Left cardiac atrium (tissue), 4 donors: ENCODE measurements around the gene DSCAML1. TPM values are rescaled to one million over a fixed set of nuclear protein-coding genes. Genes with fewer than 3 reads are reported as not detected.

Experiments used
- ATAC-seq, 2 donors: fragments of 200-7000 bp; cut with Tn5 transposase; one replicate each; pipeline ENCODE4 v1.9.1; 2020; ENCODE audit warnings: mild to moderate bottlenecking in 2 of 2, moderate library complexity in 2 of 2
- DNase-seq: peaks from one replicate; pipeline ENCODE4 v3.0.0-alpha.2; 2020
- intact Hi-C, 2 donors: fragments of 100-400 bp; cut with DNase I; formaldehyde crosslinking; loops; one replicate each; pipeline versions ENCODE4 v1.14.1 to v1.15.1; 2022 to 2023
- total RNA-seq, 2 donors: library from RNA; stranded (reverse); fragmentation: NEBNext Ultra II Directional; extraction: Animal tissue kit (Norgen Biotek cat#: 25700); gene quantifications; one replicate each; pipeline ENCODE4 v1.2.1, GENCODE V29; 2021
- donor health status: DM: no; HTN: yes; CAD: no.
- donor health status: DM: no; HTN: yes; CAD: no; lungs with severe emphysema.
- donor health status: DM: yes; HTN: yes; CAD: no.
- donor health status: Dilated cardiomyopathy.

The DSCAML1 gene
- total RNA-seq, 2 donors from 2014 or later = 0.76 to 0.88 TPM

DNA sequence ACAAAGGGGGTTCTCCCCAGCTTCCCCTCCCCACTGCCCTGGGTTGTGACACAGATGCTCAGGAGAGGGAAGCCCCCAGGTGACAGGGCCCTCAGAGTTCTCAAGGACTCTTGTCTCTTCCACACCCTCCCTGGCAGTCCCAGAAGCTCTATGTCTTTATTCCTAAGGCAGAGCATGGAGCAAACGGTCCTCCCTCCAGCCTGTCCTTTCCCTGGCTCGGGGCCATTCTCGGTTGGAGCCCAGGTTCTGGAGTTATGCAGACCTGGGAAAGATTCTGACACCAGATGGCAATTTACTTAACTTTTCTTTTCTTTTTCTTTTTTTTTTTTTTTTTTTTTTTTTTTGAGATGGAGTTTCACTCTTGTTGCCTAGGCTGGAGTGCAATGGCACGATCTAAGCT, 282.8 kb downstream of the DSCAML1 start:
- DNase-seq (no peak), ATAC-seq (no peak)
- intact Hi-C loops = no loop called here

DNA sequence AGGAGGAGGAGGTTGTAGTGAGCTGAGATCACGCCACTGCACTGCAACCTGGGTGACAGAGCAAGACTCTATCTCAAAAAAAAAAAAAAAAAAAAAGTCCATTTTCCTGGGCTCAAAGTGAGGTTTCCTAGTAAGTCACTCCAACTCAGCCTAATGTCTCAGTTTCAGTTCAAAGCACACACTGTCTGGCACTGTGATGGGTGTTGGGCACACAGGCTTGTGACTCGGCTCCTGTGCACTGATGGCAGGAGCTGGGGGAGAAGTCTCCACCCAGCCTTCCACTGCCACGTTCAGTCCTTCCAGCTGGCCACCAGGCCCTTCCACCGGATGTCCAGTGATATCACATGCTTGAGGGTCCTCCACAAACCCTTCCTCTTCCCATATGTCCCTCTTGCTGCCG, 283.4 kb downstream of the DSCAML1 start:
- DNase-seq (no peak), ATAC-seq (no peak)
- intact Hi-C loops = no loop called here

DNA sequence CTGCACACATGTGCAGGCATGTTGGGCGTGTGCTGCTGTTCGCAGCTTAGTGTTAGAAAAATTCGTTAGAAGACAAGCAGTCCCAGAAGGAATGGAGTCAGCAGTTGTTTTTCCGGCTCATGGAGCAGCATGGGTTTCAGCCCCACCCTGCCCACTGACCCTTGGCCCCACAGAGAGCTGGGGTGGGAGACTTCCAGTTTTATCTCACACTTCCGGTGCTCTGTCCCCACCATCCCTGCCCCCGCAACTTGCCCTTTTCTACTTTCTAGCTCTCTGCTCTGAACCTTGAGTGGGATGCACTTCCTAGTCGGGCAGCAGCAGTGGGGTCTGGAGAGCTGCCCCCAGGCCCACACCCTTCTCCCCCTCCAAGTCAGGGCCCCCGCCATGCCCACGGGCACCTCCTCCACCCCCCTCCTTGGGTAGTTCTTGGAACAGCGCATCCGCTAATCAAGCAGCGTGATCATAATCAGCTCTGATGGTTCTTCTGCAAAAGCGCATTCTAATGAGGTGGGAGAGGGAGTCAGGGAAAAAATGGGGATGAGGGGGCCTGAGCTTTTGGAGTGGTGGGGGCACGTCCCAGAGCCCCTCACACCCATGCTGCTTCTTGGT, 285.0 kb downstream of the DSCAML1 start:
- DNase-seq (no peak), ATAC-seq (no peak)
- intact Hi-C loops = no loop called here

DNA sequence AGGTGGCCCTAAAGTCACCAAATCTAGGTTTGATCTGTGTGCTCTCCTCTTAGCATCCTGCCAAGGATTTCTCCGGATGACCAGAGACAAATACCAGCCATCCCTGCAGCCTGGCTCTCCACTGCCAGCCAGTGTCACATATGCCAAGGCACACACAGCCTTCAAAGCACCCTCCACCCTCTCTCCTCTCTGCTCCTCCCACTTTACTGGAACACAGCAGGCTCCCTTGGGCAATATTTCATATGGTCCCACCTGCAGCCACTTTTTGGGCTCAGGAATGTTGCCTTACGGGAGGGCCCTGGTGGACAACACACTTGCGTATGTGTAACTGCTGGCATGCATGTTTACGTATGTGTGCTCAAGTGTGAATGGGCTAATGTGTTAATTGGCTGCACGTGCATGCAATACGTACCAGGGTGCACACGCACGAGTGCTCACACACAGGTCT, 285.5 kb downstream of the DSCAML1 start:
- no peak for ATAC-seq
- intact Hi-C loops = no loop called here

DNA sequence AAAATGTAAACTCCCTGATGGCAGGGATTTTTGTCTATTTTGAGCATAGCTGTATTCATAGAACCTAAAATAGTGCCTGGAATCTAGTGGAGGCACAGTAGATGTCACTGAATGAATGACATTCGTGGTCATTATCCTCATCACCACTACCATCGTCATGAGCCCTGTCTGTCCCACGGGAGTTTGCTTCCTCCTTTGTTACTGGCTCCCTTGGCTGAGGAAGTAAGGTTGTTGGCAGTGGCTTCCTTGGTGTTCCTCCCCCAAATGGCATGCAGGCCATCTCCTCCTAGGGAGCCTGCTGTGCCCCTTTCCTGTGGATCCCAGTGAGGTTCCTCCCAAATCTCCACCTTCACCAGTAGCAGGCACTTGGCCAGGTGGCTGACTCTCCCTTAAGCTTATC, 286.4 kb downstream of the DSCAML1 start:
- intact Hi-C loops = no loop called here
- no peak for ATAC-seq

More for the DNA sequence above, 285.5 kb downstream of the DSCAML1 start:
- no peak for DNase-seq

DNA sequence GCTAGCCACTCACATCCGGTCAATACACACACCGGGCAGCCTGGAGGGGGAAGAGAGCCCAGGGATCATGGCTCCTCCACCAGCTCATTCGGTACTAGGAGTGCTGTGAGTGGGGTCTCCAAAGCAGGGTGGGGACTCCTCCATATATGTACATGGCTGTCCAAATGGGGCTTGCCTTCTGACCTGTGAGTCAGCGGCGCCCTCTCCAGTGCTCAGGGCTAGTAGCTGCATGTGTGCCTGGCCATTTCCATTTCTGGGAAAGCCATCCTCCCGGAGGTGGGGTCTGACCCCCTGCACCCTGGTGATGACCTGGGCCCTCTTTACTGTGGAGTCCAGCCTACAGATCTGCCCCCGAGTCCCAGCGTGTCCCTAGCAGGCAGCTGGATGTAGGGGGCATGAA, 287.5 kb downstream of the DSCAML1 start:
- ATAC-seq = no peak
- intact Hi-C loops = no loop called here

More for the DNA sequence above, 286.4 kb downstream of the DSCAML1 start:
- DNase-seq = no peak

DNA sequence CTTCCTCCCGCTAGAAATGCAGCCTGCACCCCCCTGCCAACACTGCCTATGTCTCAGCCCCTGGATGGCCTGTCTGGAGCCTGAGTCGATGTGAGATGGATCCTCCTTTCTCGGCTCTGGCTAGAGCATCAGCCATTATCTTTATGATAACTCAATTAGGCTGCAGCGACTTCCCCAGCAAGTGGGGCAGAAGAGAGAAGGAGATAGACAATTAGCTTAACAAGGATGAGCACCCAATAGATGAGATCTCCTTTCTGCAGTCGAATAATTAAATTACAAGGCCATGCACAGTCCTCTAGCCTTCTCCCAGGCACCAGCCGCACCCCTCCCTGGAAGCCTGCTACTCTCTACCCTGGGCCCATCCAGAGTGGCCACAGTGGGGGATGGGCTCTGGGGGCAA, 290.0 kb downstream of the DSCAML1 start:
- no peak for ATAC-seq
- no peak for DNase-seq
- intact Hi-C loops = no loop called here

More for the DNA sequence above, 287.5 kb downstream of the DSCAML1 start:
- no peak for DNase-seq

DNA sequence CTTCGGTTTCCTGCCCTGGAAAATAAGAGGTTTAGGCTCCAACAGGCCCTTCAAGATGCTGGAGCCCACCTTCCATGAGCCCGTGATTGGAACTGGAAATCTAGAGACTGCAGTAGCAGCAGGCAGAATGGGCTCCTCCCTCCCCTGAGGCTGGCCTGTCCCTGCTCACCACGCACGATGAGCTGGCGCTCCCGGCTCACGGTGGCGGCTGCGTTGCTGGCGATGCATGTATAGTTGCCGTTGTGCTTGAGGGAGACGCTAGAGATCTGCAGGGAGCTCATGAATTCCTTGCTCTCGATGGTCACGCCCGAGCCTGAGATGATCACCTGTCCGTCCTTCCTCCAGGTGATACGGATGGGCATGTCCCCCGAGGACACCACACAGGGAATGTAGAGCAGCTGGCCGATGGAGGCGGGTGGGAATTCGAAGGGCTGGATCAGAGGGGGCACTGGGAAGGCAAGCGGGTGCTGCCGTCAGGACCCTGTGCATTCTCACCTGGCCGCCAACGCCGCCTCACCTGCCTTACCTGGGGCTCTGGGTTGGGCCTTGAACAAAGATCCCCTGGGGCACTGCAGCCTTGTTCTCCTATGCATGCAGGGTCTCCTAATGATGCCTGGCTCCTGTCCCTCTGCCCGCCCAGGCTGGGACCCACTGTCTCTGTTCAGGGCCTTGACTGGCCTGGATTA, 291.6 kb downstream of the DSCAML1 start:
- intact Hi-C loops = no loop called here
- no peak for DNase-seq
- no peak for ATAC-seq

DNA sequence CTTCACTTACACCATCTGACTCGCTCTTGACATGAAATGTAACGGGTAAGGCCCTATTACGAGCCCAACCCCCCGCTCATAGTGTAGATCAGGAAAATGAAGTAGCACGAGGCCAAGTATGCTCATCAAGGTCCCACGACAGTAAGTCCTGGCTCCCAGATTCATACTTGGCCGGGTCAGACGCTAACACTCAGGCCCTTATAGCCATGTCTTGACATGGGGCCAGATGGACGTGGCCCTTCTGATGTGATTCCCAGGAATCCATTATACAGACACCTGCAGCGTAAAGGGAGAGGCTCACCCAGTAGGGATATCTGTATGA, 294.3 kb downstream of the DSCAML1 start:
- no peak for ATAC-seq
- no peak for DNase-seq
- intact Hi-C loops = no loop called here

DNA sequence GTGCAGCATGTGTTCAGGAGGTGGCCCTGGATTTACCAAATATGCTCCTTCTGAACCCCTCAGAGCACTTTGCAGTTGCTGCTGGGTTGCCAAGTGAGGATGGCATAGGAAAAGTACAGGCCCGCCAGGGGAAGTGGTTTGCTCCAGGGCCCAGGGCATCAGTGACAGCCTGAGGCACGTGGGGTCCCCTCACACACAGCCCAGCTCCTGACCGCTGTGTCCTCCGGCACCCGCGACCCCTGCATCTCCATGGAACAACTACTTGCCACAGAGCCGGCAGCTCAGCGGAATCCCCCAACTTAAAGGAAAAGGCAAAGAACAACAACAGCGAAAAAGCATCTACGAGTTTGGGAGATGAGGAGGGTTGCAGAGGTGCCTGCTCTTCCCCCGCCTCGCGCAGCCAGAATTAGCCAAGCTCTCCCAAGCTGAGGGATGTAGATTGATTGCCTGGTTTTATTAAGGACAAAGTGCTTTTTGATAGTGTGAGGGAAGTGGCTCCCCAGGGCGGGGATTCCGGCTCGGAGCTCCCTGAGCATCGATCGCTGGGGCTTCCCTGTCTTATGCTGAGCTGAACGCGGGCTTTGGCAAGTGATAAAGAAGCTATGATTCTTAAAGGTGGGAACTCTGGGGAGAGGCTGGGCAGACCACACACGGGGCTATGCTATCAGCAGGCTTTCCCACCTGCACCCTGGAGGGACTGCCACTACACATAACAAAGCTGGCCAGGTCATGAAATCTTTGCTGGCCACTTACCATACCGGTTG, 294.8 kb downstream of the DSCAML1 start:
- intact Hi-C loops = no loop called here
- no peak for DNase-seq
- no peak for ATAC-seq

DNA sequence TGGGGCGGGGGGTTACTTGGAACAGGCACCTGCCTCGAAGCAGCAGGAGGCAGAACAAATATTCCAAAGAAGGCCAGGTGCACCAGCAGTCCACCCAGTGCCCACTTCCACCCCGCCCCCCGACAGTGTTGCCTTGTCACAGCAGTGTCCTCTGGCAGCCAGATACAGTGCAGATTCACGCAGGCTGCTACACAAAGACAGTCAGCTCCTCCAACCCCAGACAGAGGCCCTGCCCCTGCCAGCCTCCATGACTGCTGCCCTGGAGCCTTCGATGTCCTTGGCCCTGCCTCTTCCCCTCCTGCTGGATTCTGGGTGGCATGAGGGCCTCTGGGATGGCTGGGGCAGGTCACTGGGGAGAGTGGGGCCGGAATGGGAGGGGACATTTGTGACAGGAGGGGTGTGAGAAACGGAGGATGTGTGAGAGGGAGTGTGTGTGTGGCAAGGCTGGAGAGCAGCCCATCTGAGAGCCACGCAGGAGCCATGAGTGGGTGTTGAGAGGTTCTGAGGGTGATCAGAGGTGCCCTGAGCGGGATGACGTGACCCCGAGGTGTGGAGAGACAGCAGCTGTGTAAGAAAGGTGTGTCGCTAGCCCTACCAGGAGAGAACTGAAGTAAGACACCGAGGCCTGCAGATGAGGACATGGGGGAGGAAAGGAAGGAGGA, 295.6 kb downstream of the DSCAML1 start:
- intact Hi-C loops = no loop called here
- ATAC-seq = peak; percentile 42 to 72
- DNase-seq = no peak

DNA sequence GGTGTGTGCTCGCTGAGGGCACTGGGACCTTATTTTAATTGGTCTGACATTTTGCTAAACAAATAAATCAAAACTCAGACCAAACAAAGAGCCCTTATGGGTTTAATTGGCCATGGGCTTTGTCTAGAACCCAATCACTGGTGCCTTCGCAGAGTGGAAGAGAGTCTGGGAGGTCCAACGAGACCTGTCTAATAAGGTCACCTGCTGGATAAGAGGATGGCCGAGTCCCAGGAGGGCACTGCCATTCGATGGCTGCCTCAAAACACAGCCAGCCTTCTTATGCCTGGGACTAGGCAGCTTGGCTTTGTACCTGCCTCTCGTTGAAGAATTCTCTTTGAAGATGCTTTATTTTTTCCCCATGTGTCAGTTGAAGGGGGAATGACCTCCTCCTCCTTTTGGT, 298.2 kb downstream of the DSCAML1 start:
- intact Hi-C loops = no loop called here
- DNase-seq = no peak
- no peak for ATAC-seq

DNA sequence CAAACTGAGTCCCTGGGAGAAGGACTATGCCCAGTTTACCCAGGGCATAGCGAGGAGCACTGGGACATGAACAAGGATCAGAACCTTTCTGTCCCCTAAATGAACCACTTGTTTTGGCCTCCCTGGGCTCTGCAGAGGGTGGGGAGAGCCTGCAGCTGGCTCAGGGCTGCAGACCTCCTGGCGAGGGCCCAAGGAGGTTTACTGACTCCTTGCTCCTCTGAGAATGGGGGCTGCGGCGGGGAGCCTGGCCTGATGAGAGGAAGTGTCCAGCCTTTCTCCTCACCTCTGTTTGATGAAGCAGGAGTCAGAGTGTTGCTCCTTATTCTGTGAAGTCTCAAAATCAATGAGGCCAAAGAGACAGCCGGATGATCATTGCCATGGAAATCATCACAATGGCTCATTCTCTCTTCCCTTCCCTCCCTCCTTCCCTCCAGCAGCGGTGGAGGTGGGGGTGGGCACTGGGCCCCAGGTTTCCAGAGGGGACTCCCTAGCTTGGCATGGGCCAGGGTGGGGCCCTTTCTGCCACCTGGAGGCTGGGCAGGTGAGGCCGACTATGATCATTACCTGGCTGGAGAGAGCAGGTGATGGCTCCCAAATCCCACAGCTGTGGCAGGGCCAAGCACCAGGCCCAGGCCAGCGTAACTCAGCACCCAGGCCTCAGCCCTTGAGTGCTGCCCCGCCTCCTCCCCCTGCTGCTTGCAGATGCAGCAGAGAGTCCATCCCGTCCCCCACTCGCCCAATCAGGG, 299.6 kb downstream of the DSCAML1 start:
- DNase-seq (no peak), ATAC-seq (no peak)
- intact Hi-C loops = no loop called here

DNA sequence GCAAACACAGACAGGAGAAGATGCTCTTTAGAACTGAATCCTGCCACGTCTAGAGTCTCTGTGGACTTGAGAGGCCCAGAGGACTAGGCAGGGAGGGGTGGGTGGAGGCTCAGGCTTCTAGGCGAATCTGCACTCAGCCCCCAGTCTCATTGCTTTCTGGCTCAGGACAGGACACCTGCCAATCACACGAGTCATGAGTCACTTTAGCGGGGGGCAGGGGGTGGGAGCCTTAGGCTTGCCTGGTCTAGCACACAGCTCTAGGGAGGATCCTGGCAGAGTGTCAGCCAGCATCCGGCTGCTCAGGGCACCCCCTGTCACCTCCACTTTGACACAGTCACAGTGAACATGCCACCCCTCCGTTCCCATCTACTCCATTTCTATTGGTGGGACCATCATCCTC, 301.7 kb downstream of the DSCAML1 start:
- no peak for ATAC-seq
- DNase-seq = no peak
- intact Hi-C loops = no loop called here

DNA sequence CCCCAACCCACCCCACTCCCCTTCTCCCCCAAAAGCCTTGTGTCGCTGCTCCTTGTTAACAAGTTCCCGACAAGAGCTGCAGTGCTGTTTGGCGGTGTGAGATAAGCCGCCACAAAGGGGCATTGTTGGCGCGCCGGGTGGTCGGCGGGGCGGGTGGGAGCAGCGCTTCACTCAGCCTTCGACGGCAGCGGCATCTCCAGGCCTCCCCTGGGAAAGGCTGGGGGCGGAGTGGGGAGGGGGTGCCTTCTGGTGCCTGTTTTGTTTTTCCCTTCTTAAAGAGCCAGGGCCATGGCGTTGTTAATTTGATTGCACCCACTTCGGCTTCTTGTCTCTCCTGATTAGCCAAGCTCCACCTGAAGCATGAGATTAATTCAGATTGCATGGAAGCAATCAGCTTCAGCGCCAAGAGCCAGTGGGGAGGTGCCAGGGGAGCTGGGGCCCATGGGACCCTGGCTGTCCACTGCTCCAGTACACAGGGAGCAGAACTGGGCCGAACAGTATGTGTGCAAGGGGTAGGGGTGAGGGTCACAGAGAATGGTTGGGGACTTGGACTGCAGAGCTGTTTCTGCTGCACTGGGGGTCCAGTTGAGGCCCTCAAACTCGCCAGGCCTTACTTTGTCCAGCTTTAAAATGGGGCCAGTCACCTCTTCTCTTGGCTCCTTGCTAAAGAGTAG, 304.3 kb downstream of the DSCAML1 start:
- DNase-seq (no peak), ATAC-seq (no peak)
- intact Hi-C loops = no loop called here

DNA sequence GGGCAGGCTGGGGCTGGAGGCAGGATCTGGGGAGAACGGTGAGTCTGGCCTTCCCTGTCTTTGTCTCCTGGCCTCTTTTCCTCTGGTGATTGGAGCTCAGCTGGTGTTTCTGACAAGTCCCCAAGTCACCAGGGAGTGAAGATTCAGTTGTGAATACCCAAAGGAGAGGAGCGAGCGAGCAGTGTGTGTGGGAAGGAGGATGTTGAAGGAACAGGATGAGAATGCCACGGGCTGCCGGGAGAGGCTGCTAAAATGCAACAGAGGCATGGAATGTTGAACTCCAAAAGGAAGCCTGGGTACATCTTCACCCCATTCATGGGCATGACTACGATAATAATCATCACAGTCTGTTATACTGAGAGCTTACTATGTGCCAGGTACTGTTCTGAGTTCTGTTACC, 306.1 kb downstream of the DSCAML1 start:
- ATAC-seq (no peak), DNase-seq (no peak)
- intact Hi-C loops = no loop called here

DNA sequence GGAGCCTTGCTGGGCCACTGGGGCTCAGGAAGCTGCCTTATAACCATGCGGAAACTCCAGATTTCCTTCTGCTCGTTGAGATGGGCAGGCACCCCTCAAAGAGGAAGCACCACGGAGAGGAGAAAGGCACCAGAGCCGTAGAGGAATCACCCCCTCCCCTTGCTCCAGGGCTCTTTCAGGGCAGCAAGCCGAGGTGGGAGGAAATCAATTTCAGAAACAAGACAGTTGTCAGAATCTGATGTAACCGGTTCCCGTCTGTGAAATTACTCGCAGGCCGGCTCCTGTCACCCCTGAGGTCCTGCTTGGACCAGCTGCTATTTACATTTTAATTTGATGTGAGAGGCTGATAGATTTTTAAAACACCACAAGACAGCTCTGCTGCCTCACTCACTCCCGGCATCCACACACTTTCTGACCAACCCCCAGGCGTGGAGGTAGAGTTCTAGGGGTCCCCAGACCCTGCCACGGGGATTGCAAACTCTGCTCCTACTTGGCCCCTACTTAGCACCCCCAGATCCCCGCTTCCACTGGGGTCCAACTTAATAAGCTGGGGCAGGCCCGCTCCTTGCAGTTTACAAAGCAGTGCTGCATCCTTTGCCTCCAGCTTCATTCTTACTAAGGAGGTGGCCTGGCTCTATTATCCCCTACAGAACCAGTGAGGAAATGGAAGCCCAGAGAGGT, 306.9 kb downstream of the DSCAML1 start:
- intact Hi-C loops = no loop called here
- no peak for ATAC-seq
- DNase-seq = no peak
